Naive thymus-derived CD4-positive, alpha-beta T cell (primary cell): ENCODE data around the gene HOXD1. TPM values are rescaled to one million over a fixed set of nuclear protein-coding genes. Genes with fewer than 3 reads are reported as not detected.
A peak's percentile ranks its signal among the peaks of the same experiment; 100 is the strongest.

ENCODE experiments used
- ATAC-seq: fragments of 150-1000 bp; cut with Tn5 transposase; 2 replicates; pipeline ENCODE4 v1.10.0; 2021; ENCODE audit warnings: mild to moderate bottlenecking, moderate library complexity
- CTCF ChIA-PET: fragments of 350-600 bp; sonication (Branson Sonifier 250); formaldehyde crosslinking; loops from one replicate; lab custom pipeline; 2021; ENCODE audit warnings: antibody characterized with exemption; lab: Charles Lee
- POLR2A ChIA-PET: fragments of 350-600 bp; sonication (Branson Sonifier 250); formaldehyde crosslinking; loops from one replicate; lab custom pipeline; 2021; ENCODE audit warnings: antibody characterized with exemption, inconsistent platforms; lab: Charles Lee
- DNase-seq, 9 donors: peaks; one replicate each; pipeline versions ENCODE4 v3.0.0 to v3.0.0-alpha.2; 2020 to 2022; ENCODE audit warnings: mixed read lengths in 1 of 9
- H3K27ac ChIP-seq: one replicate; pipeline ENCODE4 v1.7.0; 2013; ENCODE audit warnings: mild to moderate bottlenecking, low read depth, low read length, moderate library complexity
- H3K27me3 ChIP-seq, 2 donors: one replicate each; pipeline ENCODE4 v1.7.0; 2013; ENCODE audit warnings: low read length in 2 of 2, mild to moderate bottlenecking in 2 of 2, moderate library complexity in 2 of 2; ENCODE audit not compliant: control insufficient read depth in 2 of 2, insufficient read depth in 2 of 2
- H3K36me3 ChIP-seq, 3 experiments: 1 replicate in 2 of 3; 2 replicates in 1 of 3; pipeline ENCODE4 v1.7.0; 2013; ENCODE audit warnings: low read length in 3 of 3, mild to moderate bottlenecking in 3 of 3, moderate library complexity in 1 of 3; ENCODE audit not compliant: insufficient read depth in 3 of 3, control insufficient read depth in 2 of 3
- H3K4me1 ChIP-seq, 2 donors: one replicate each; pipeline ENCODE4 v1.7.0; 2013; ENCODE audit warnings: low read length in 2 of 2, mild to moderate bottlenecking in 2 of 2, moderate library complexity in 1 of 2; ENCODE audit not compliant: control insufficient read depth in 2 of 2, insufficient read depth in 2 of 2
- H3K4me3 ChIP-seq: 2 replicates; pipeline ENCODE4 v1.7.0; 2013; ENCODE audit warnings: mild to moderate bottlenecking, low read length
- H3K9me3 ChIP-seq, 3 experiments: 1 replicate in 2 of 3; 2 replicates in 1 of 3; pipeline ENCODE4 v1.7.0; 2013; ENCODE audit warnings: low read length in 3 of 3; ENCODE audit not compliant: control insufficient read depth in 2 of 3
- H3K27ac Mint-ChIP-seq, 9 donors: one replicate each; pipeline ENCODE4 v1.8.0; 2020 to 2022; ENCODE audit warnings: mixed read lengths in 9 of 9, mild to moderate bottlenecking in 8 of 9, moderate library complexity in 5 of 9, inconsistent platforms in 2 of 9
- H3K27me3 Mint-ChIP-seq, 5 donors: one replicate each; pipeline ENCODE4 v1.8.0; 2021 to 2022; ENCODE audit warnings: mixed read lengths in 5 of 5, mild to moderate bottlenecking in 1 of 5
- H3K36me3 Mint-ChIP-seq, 5 donors: one replicate each; pipeline ENCODE4 v1.8.0; 2020 to 2022; ENCODE audit warnings: mixed read lengths in 5 of 5, mild to moderate bottlenecking in 3 of 5, inconsistent platforms in 1 of 5
- H3K4me1 Mint-ChIP-seq, 7 donors: one replicate each; pipeline ENCODE4 v1.8.0; 2020 to 2022; ENCODE audit warnings: mixed read lengths in 7 of 7, mild to moderate bottlenecking in 3 of 7, inconsistent platforms in 1 of 7
- H3K4me3 Mint-ChIP-seq, 10 donors: one replicate each; pipeline ENCODE4 v1.8.0; 2020 to 2022; ENCODE audit warnings: mild to moderate bottlenecking in 10 of 10, mixed read lengths in 10 of 10, moderate library complexity in 6 of 10, inconsistent platforms in 2 of 10
- H3K9me3 Mint-ChIP-seq, 11 donors: one replicate each; pipeline ENCODE4 v1.8.0; 2020 to 2022; ENCODE audit warnings: mixed read lengths in 11 of 11, mild to moderate bottlenecking in 4 of 11, inconsistent platforms in 1 of 11, moderate library complexity in 1 of 11
- intact Hi-C, 2 donors: fragments of 100-400 bp; cut with micrococcal nuclease; formaldehyde crosslinking; loops; one replicate each; pipeline ENCODE4 v1.15.1; 2023
- polyA plus RNA-seq, 2 donors: library from polyadenylated mRNA; unstranded; fragments of 300-500 nt; fragmentation: Illumina TruSeq; gene quantifications; one replicate each; pipeline ENCODE4 v1.2.3, GENCODE V29; 2021
- total RNA-seq, 6 experiments: library from RNA in 5 of 6; stranded (reverse) in 5 of 6; gene quantifications; 1 replicate in 5 of 6; 2 replicates in 1 of 6; pipeline ENCODE4 v1.2.3 and lab custom pipeline; 2021 to 2026

HOXD1 gene
- total and polyA plus RNA-seq, 7 experiments from 2014 or later = not detected

GRCh38 chr2:176158186-176158591 is 30.3 kb upstream of the HOXD1 start:
- Histone ChIP-seq H3K4me1 (peaks cover 0 to 6% of the 10 kb centered on the region in 2 donors), H3K27me3 (peaks cover 8 to 53% of the 10 kb centered on the region in 2 donors), H3K9me3 (no peaks in the 10 kb centered on the region), H3K27ac (no peak overlapping the region), H3K4me3 (no peak overlapping the region), H3K36me3 (no peaks in the 10 kb centered on the region)
- ATAC-seq (no peak), DNase-seq (no peak)
- ChIA-PET CTCF (no interaction called here), POLR2A (no interaction called here)
- peak overlapping the region in 1 of 9 donors; percentile 87 for H3K27ac Mint-ChIP-seq
- H3K9me3 Mint-ChIP-seq = peaks cover 0 to 11% (median 0%) of the 10 kb centered on the region in 11 donors
- peaks cover 0 to 3% (median 0%) of the 10 kb centered on the region in 5 donors for H3K36me3 Mint-ChIP-seq
- H3K4me1 Mint-ChIP-seq = peaks cover under 1 to 22% (median 18%) of the 10 kb centered on the region in 7 donors
- peaks cover 71 to 90% (median 87%) of the 10 kb centered on the region in 5 donors for H3K27me3 Mint-ChIP-seq
- peak overlapping the region in 8 of 10 donors; percentile 33 to 74 (median 56) for H3K4me3 Mint-ChIP-seq
- intact Hi-C loops = no loop called here

GRCh38 chr2:176158855-176159662 is 29.4 kb upstream of the HOXD1 start:
- Histone ChIP-seq H3K27me3 (peaks cover 10 to 60% of the 10 kb centered on the region in 2 donors), H3K36me3 (no peaks in the 10 kb centered on the region), H3K4me1 (peaks cover 0 to 6% of the 10 kb centered on the region in 2 donors), H3K9me3 (peaks cover 0 to under 1% (median 0%) of the 10 kb centered on the region in 3 experiments), H3K27ac (no peak overlapping the region), H3K4me3 (no peak overlapping the region)
- Mint-ChIP-seq H3K4me1 (peaks cover 5 to 27% (median 21%) of the 10 kb centered on the region in 7 donors), H3K27me3 (peaks cover 73 to 91% (median 87%) of the 10 kb centered on the region in 5 donors), H3K27ac (no peak overlapping the region), H3K9me3 (peaks cover 0 to 17% (median 1%) of the 10 kb centered on the region in 11 donors), H3K4me3 (peak overlapping the region in 5 of 10 donors; percentile 13 to 60 (median 41)), H3K36me3 (peaks cover 0 to 4% (median 0%) of the 10 kb centered on the region in 5 donors)
- CTCF ChIA-PET = no interaction called here
- intact Hi-C loops = no loop called here
- POLR2A ChIA-PET = no interaction called here
- DNase-seq (no peak), ATAC-seq (no peak)

DNA sequence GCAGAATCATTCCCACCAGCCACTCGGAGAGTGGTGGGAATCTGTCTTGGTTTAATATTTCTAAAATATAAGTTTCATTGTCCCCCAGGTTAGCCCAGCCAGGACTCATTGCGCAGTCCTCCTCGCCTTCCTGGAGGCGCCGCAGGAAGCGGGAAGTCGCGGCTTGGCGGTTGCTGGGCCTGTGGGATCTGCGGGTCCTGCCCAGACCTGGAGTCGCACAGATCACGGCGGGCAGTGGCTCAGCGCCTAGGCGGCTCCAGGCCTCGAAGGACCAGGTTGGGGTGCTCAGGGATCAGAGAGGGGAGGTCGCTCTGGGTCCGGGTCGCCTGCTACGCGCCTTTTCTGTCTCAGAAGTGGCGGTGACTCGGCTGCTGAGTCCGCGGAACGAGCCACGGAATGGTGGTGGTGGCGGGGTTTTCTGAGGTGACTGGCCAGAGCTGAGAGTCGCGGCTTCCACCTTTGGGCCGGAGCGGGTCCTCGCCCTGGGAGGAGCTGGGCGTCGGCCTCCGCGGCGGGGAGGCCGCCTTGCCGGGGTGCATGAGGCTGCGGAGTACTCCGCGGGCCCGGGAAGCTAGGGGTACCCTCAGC is 28.7 kb upstream of the HOXD1 start:
- no peak for ATAC-seq
- H3K4me3 ChIP-seq = no peak overlapping the region
- Mint-ChIP-seq H3K4me1 (peaks cover 8 to 31% (median 27%) of the 10 kb centered on the region in 7 donors), H3K27me3 (peaks cover 72 to 91% (median 87%) of the 10 kb centered on the region in 5 donors), H3K4me3 (peak overlapping the region in 3 of 10 donors; percentile 13 to 48 (median 36)), H3K27ac (no peak overlapping the region), H3K36me3 (peaks cover 0 to 8% (median 3%) of the 10 kb centered on the region in 5 donors), H3K9me3 (peaks cover 0 to 21% (median 5%) of the 10 kb centered on the region in 11 donors)
- DNase-seq = no peak
- intact Hi-C loops = loop anchor here in 1 of 2 donors (5.0 to 10.0 kb wide), 2 partner anchors 47 to 1825 kb away; partner anchors contain the start of gene SP9
- H3K9me3 ChIP-seq = peaks cover 0 to 5% (median 0%) of the 10 kb centered on the region in 3 experiments
- H3K27ac ChIP-seq = no peak overlapping the region
- peaks cover 0 to 6% of the 10 kb centered on the region in 2 donors for H3K4me1 ChIP-seq
- H3K36me3 ChIP-seq = no peaks in the 10 kb centered on the region
- peaks cover 10 to 60% of the 10 kb centered on the region in 2 donors for H3K27me3 ChIP-seq
- ChIA-PET POLR2A (no interaction called here), CTCF (interaction anchor here (0.6 kb wide), 1 partner anchor 216 kb away, joined by 3 read pairs; no protein-coding TSS in a partner anchor)

DNA sequence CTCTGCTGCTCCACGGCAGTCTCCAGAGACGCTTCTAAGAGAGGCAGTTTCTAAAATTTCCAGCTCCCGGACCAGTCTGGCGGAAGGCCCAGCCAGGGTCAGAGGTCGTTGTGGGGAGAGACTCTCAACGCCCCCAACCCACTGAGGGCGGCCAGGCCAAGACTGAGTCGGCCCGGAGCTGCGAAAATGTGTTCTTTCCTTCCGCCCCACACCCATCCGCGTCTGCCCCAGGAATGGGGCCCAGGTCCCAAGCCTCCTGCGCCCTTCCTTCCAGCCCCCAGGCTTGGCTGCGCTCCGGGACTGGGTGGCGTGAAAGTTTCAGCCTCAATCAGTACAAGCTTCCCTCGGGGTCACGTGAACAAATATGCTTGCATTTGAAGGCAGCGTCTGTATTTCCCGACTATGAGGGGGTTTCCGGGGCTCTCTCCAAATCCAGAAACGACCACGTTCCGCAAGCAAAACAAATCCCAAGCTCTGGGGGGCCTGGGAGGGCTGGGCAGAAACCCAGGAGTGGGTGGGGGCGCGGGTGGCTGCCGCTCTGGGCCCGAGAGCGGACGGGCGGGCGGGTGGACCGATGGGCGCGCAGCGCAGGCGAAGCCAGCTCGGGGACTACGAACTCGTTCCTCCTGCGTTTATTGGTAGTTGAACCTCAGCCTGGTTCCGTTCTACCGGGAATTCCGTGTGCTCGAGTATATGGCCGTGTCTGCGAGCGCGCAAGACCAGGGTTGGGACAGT is 28.1 kb upstream of the HOXD1 start:
- peaks cover 8 to 34% (median 27%) of the 10 kb centered on the region in 7 donors for H3K4me1 Mint-ChIP-seq
- H3K9me3 ChIP-seq = peaks cover 0 to 5% (median 0%) of the 10 kb centered on the region in 3 experiments
- H3K27me3 ChIP-seq = peaks cover 10 to 63% of the 10 kb centered on the region in 2 donors

GRCh38 chr2:176160986-176161824 is 27.3 kb upstream of the HOXD1 start:
- H3K27me3 Mint-ChIP-seq = peaks cover 68 to 91% (median 88%) of the 10 kb centered on the region in 5 donors
- POLR2A ChIA-PET = no interaction called here

More for the DNA sequence above, 28.1 kb upstream of the HOXD1 start:
- Mint-ChIP-seq H3K27ac (peak overlapping the region in 1 of 9 donors; percentile 30), H3K9me3 (peaks cover 0 to 21% (median 5%) of the 10 kb centered on the region in 11 donors), H3K4me3 (peak overlapping the region in 5 of 10 donors; percentile 32 to 46 (median 41)), H3K36me3 (peaks cover 0 to 8% (median 3%) of the 10 kb centered on the region in 5 donors), H3K27me3 (peaks cover 69 to 91% (median 88%) of the 10 kb centered on the region in 5 donors)
- Histone ChIP-seq H3K36me3 (no peaks in the 10 kb centered on the region), H3K4me1 (peaks cover 0 to 6% of the 10 kb centered on the region in 2 donors), H3K27ac (no peak overlapping the region), H3K4me3 (no peak overlapping the region)
- DNase-seq (no peak), ATAC-seq (no peak)
- ChIA-PET POLR2A (no interaction called here), CTCF (interaction anchor here (0.6 kb wide), 1 partner anchor 215 kb away, joined by 3 read pairs; no protein-coding TSS in a partner anchor)
- intact Hi-C loops = loop anchor here in 1 of 2 donors (5.0 to 10.0 kb wide), 2 partner anchors 48 to 1826 kb away; partner anchors contain the start of gene SP9

More at GRCh38 chr2:176160986-176161824, 27.3 kb upstream of the HOXD1 start:
- CTCF ChIA-PET = interaction anchor here (0.8 kb wide), 1 partner anchor 15 kb away, joined by 3 read pairs; no protein-coding TSS in a partner anchor
- Histone ChIP-seq H3K27me3 (peaks cover 10 to 58% of the 10 kb centered on the region in 2 donors), H3K27ac (no peak overlapping the region), H3K36me3 (no peaks in the 10 kb centered on the region), H3K4me1 (peaks cover 0 to 6% of the 10 kb centered on the region in 2 donors), H3K4me3 (no peak overlapping the region), H3K9me3 (peaks cover 0 to 5% (median 0%) of the 10 kb centered on the region in 3 experiments)
- Mint-ChIP-seq H3K27ac (peak overlapping the region in 1 of 9 donors; percentile 30), H3K9me3 (peaks cover 0 to 21% (median 5%) of the 10 kb centered on the region in 11 donors), H3K4me3 (peak overlapping the region in 4 of 10 donors; percentile 0 to 46 (median 42)), H3K4me1 (peaks cover 8 to 34% (median 27%) of the 10 kb centered on the region in 7 donors), H3K36me3 (peaks cover 0 to 8% (median 3%) of the 10 kb centered on the region in 5 donors)
- intact Hi-C loops = loop anchor here in 1 of 2 donors (5.0 to 10.0 kb wide), 2 partner anchors 49 to 1826 kb away; partner anchors contain the start of gene SP9
- ATAC-seq (no peak), DNase-seq (no peak)
